IMR-90 (cell line): Measurements from ENCODE around the gene ELOVL5. TPM values are rescaled to one million over a fixed set of nuclear protein-coding genes. Genes with fewer than 3 reads are reported as not detected.

Experiments
- ATAC-seq: fragments of 200-7000 bp; cut with Tn5 transposase; 2 replicates; pipeline ENCODE4 v1.9.1; 2020; ENCODE audit warnings: low read depth, mild to moderate bottlenecking, moderate library complexity
- BruUV-seq: library from RNA; stranded (reverse); fragments of 400-500 nt; replicated peaks from 2 replicates; lab custom pipeline; 2021; lab: Mats Ljungman, UMichigan
- CTCF ChIA-PET: fragments of 300-600 bp; formaldehyde crosslinking; extraction: SDS; loops from one replicate; lab custom pipeline; 2021; ENCODE audit warnings: antibody characterized with exemption; lab: Yijun Ruan, JAX
- POLR2A ChIA-PET: fragments of 300-600 bp; sonication (Branson Sonifier 250); formaldehyde crosslinking; loops from one replicate; lab custom pipeline; 2022; ENCODE audit warnings: antibody characterized with exemption; ENCODE audit not compliant: unreplicated experiment; lab: Charles Lee
- DNase-seq: peaks from one replicate; pipeline ENCODE4 v3.0.0; 2013
- H2AFZ ChIP-seq: replicated peaks from 2 replicates; pipeline ENCODE3; 2013; ENCODE audit warnings: low read length, mild to moderate bottlenecking; ENCODE audit not compliant: poor library complexity
- H2AK5ac ChIP-seq: 2 replicates; pipeline ENCODE4 v1.6.1; 2013; ENCODE audit warnings: low read depth, low read length, inconsistent platforms
- H2AK9ac ChIP-seq: replicated peaks from 2 replicates; pipeline ENCODE3; 2013; ENCODE audit warnings: mild to moderate bottlenecking, low read depth, low read length, moderate library complexity; ENCODE audit not compliant: poor library complexity
- H2BK120ac ChIP-seq: 2 replicates; pipeline ENCODE4 v1.6.1; 2013; ENCODE audit warnings: low read depth, low read length, inconsistent platforms
- H2BK15ac ChIP-seq: 3 replicates; pipeline ENCODE4 v1.6.1; 2013; ENCODE audit warnings: low read depth, low read length, inconsistent platforms
- H2BK20ac ChIP-seq: 2 replicates; pipeline ENCODE4 v1.6.1; 2013; ENCODE audit warnings: low read depth, mild to moderate bottlenecking, inconsistent platforms, low read length, moderate library complexity
- H2BK5ac ChIP-seq: 2 replicates; pipeline ENCODE4 v1.6.1; 2013; ENCODE audit warnings: mild to moderate bottlenecking, low read depth, low read length, inconsistent platforms; ENCODE audit not compliant: poor library complexity, severe bottlenecking
- H3K14ac ChIP-seq: replicated peaks from 2 replicates; pipeline ENCODE4 v1.6.1; 2013; ENCODE audit warnings: low read depth, low read length, inconsistent platforms
- H3K18ac ChIP-seq: 2 replicates; pipeline ENCODE4 v1.6.1; 2013; ENCODE audit warnings: low read depth, low read length, control low read depth
- H3K23ac ChIP-seq: 2 replicates; pipeline ENCODE4 v1.6.1; 2013; ENCODE audit warnings: low read depth, low read length, inconsistent platforms
- H3K27ac ChIP-seq: 2 replicates; pipeline ENCODE4 v1.5.1; 2013; ENCODE audit warnings: mild to moderate bottlenecking, control low read depth, low read length; ENCODE audit not compliant: insufficient read depth
- H3K27me3 ChIP-seq: 2 replicates; pipeline ENCODE4 v1.6.1; 2013; ENCODE audit warnings: low read length; ENCODE audit not compliant: control insufficient read depth, insufficient read depth
- H3K36me3 ChIP-seq: 2 replicates; pipeline ENCODE4 v1.6.1; 2013; ENCODE audit warnings: low read length, mixed read lengths; ENCODE audit not compliant: control insufficient read depth, insufficient read depth
- H3K4ac ChIP-seq: 2 replicates; pipeline ENCODE4 v1.6.1; 2013; ENCODE audit warnings: low read depth, low read length, inconsistent platforms
- H3K4me1 ChIP-seq: 2 replicates; pipeline ENCODE4 v1.6.1; 2013; ENCODE audit warnings: low read length, mixed read lengths; ENCODE audit not compliant: control insufficient read depth, insufficient read depth
- H3K4me2 ChIP-seq: 2 replicates; pipeline ENCODE4 v1.6.1; 2013; ENCODE audit warnings: low read depth, mild to moderate bottlenecking, control low read depth, low read length, moderate library complexity
- H3K4me3 ChIP-seq: 2 replicates; pipeline ENCODE4 v1.5.1; 2013; ENCODE audit warnings: low read depth, mild to moderate bottlenecking, control low read depth, low read length, moderate library complexity; ENCODE audit not compliant: insufficient read depth
- H3K56ac ChIP-seq: 2 replicates; pipeline ENCODE4 v1.6.1; 2013; ENCODE audit warnings: low read length, inconsistent platforms; ENCODE audit not compliant: insufficient read depth; ENCODE audit errors: extremely low read depth
- H3K79me1 ChIP-seq, 2 experiments: 2 replicates each; pipeline ENCODE4 v1.6.1; 2013; ENCODE audit warnings: low read length in 2 of 2, inconsistent platforms in 1 of 2, low read depth in 1 of 2
- H3K9ac ChIP-seq: 2 replicates; pipeline ENCODE4 v1.6.1; 2013; ENCODE audit warnings: low read depth, low read length, control low read depth
- H3K9me1 ChIP-seq: 2 replicates; pipeline ENCODE4 v1.6.1; 2013; ENCODE audit warnings: low read length, inconsistent platforms; ENCODE audit not compliant: insufficient read depth
- H3K9me3 ChIP-seq: 2 replicates; pipeline ENCODE4 v1.6.1; 2013; ENCODE audit warnings: low read length; ENCODE audit not compliant: control insufficient read depth, insufficient read depth
- H4K20me1 ChIP-seq: 2 replicates; pipeline ENCODE4 v1.6.1; 2013; ENCODE audit warnings: low read length, inconsistent platforms; ENCODE audit not compliant: insufficient read depth
- H4K5ac ChIP-seq: 2 replicates; pipeline ENCODE4 v1.6.1; 2013; ENCODE audit warnings: mild to moderate bottlenecking, low read depth, low read length, control low read depth
- H4K8ac ChIP-seq, 2 experiments: 2 replicates each; pipeline ENCODE4 v1.6.1; 2013; ENCODE audit warnings: low read depth in 2 of 2, low read length in 2 of 2, control low read depth in 1 of 2, inconsistent platforms in 1 of 2
- H4K91ac ChIP-seq: 2 replicates; pipeline ENCODE4 v1.6.1; 2013; ENCODE audit warnings: low read depth, low read length, inconsistent platforms; ENCODE audit not compliant: insufficient read depth
- BHLHE40 ChIP-seq: fragments of 150-350 bp; IDR thresholded peaks from 2 replicates; pipeline ENCODE4 v1.6.1; 2016; ENCODE audit warnings: mild to moderate bottlenecking, low read depth, low read length
- CEBPB ChIP-seq: IDR thresholded peaks from 2 replicates; pipeline ENCODE4 v1.6.1; 2012; ENCODE audit warnings: low read depth, low read length, improper control_type of control experiment
- CHD1 ChIP-seq: IDR thresholded peaks from 2 replicates; pipeline ENCODE4 v1.6.1; 2012; ENCODE audit warnings: low read depth, low read length, improper control_type of control experiment
- CTCF ChIP-seq: conservative IDR thresholded peaks from 2 replicates; pipeline ENCODE4 v1.5.1; 2012; ENCODE audit warnings: mild to moderate bottlenecking, low read depth, low read length, improper control_type of control experiment
- ELK1 ChIP-seq: fragments of 150-350 bp; IDR thresholded peaks from 2 replicates; pipeline ENCODE4 v1.6.1; 2016; ENCODE audit warnings: low read depth, mild to moderate bottlenecking, low read length, moderate library complexity, borderline replicate concordance
- FOS ChIP-seq: fragments of 150-350 bp; IDR thresholded peaks from 2 replicates; pipeline ENCODE4 v1.6.1; 2016; ENCODE audit warnings: low read depth, low read length
- MAFK ChIP-seq: IDR thresholded peaks from 2 replicates; pipeline ENCODE4 v1.6.1; 2012; ENCODE audit warnings: low read depth, low read length, improper control_type of control experiment
- MAZ ChIP-seq: IDR thresholded peaks from 2 replicates; pipeline ENCODE4 v1.6.1; 2012; ENCODE audit warnings: low read depth, mild to moderate bottlenecking, low read length, improper control_type of control experiment, moderate library complexity, borderline replicate concordance
- MXI1 ChIP-seq: IDR thresholded peaks from 2 replicates; pipeline ENCODE4 v1.6.1; 2012; ENCODE audit warnings: low read depth, mild to moderate bottlenecking, low read length, moderate library complexity, borderline replicate concordance
- NFE2L2 ChIP-seq: fragments of 150-350 bp; IDR thresholded peaks from 2 replicates; pipeline ENCODE4 v1.6.1; 2016; ENCODE audit warnings: low read depth, mild to moderate bottlenecking, low read length
- POLR2A ChIP-seq: IDR thresholded peaks from 2 replicates; pipeline ENCODE4 v1.6.1; 2012; ENCODE audit warnings: mild to moderate bottlenecking, low read depth, low read length
- RAD21 ChIP-seq: IDR thresholded peaks from 2 replicates; pipeline ENCODE4 v1.6.1; 2012; ENCODE audit warnings: low read length, improper control_type of control experiment
- RCOR1 ChIP-seq: IDR thresholded peaks from 2 replicates; pipeline ENCODE4 v1.6.1; 2012; ENCODE audit warnings: mild to moderate bottlenecking, low read length, improper control_type of control experiment; ENCODE audit not compliant: insufficient replicate concordance
- RFX5 ChIP-seq: IDR thresholded peaks from 2 replicates; pipeline ENCODE4 v1.8.0; 2012; ENCODE audit warnings: low read depth, mild to moderate bottlenecking, low read length, moderate library complexity
- SMC3 ChIP-seq: fragments of 150-350 bp; IDR thresholded peaks from 2 replicates; pipeline ENCODE4 v1.6.1; 2016; ENCODE audit warnings: low read depth, mild to moderate bottlenecking, antibody characterized with exemption, low read length, moderate library complexity
- USF2 ChIP-seq: fragments of 150-350 bp; IDR thresholded peaks from 2 replicates; pipeline ENCODE4 v1.6.1; 2017; ENCODE audit warnings: mild to moderate bottlenecking, antibody characterized with exemption, low read length, low read depth
- WGBS, 2 experiments: methylation state at CpG; one replicate each; pipeline versions ENCODE4 v1.1.5 to v1.1.7; 2013; ENCODE audit warnings: missing lambda C conversion rate in 2 of 2; ENCODE audit not compliant: insufficient read length in 1 of 2; ENCODE audit errors: extremely low coverage in 2 of 2; 5-methylcytosine and 5-hydroxymethylcytosine counted together
- dilution Hi-C: fragments of 300-500 bp; cut with HindIII; formaldehyde crosslinking; loops from one replicate; pipeline ENCODE4 v1.14.3; 2018; ENCODE audit warnings: low sequenced_read_pairs; ENCODE audit not compliant: unreplicated experiment
- in situ Hi-C: fragments of 300-500 bp; cut with MboI; formaldehyde crosslinking; loops from 3 replicates; pipeline ENCODE4 v1.14.3; 2019; ENCODE audit warnings: low sequenced_read_pairs, inconsistent platforms, mixed read lengths
- intact Hi-C: fragments of 100-400 bp; cut with micrococcal nuclease; formaldehyde crosslinking; loops from 2 replicates; pipeline ENCODE4 v1.10.0; 2022
- polyA plus RNA-seq, 3 experiments: library from polyadenylated mRNA; depleted of rRNA; stranded (reverse); fragments of >200 nt; gene quantifications; 2 replicates each; pipeline ENCODE4 v1.2.3, GENCODE V29; 2012; ENCODE audit warnings: low replicate concordance in 1 of 3
- total RNA-seq: library from RNA; depleted of rRNA; stranded (reverse); fragments of >200 nt; gene quantifications from 2 replicates; pipeline ENCODE4 v1.2.3, GENCODE V29; 2012

ELOVL5 gene
- total and polyA plus RNA-seq, 2 of the 4 experiments (the other 2 are of a cell fraction), result 32.1 to 42.3 TPM

GRCh38 chr6:53236241-53236640 is 112.5 kb downstream of the ELOVL5 start:
- Histone ChIP-seq H3K27me3 (peaks cover 14% of the 10 kb centered on the region), H3K36me3 (no peaks in the 10 kb centered on the region), H2BK120ac (no peak overlapping the region), H2AK9ac (no peak overlapping the region), H3K14ac (no peak overlapping the region), H3K4ac (no peak overlapping the region), H4K20me1 (no peaks in the 10 kb centered on the region), H3K23ac (no peak overlapping the region), H2AFZ (no peak overlapping the region), H4K8ac (no peak overlapping the region), H2AK5ac (no peak overlapping the region), H3K27ac (no peak overlapping the region), H3K4me1 (no peaks in the 10 kb centered on the region), H4K91ac (no peak overlapping the region), H3K4me3 (no peak overlapping the region), H2BK5ac (no peak overlapping the region), H4K5ac (no peak overlapping the region), H2BK20ac (no peak overlapping the region), H2BK15ac (no peak overlapping the region), H3K9me1 (no peaks in the 10 kb centered on the region), H3K9ac (no peak overlapping the region), H3K9me3 (no peaks in the 10 kb centered on the region), H3K79me1 (no peaks in the 10 kb centered on the region), H3K56ac (no peak overlapping the region), H3K18ac (no peak overlapping the region), H3K4me2 (no peak overlapping the region)
- intact Hi-C loops (no loop called here), in situ Hi-C loops (no loop called here), dilution Hi-C loops (no loop called here)
- BruUV-seq, result no TSS peak
- ChIA-PET CTCF (no interaction called here), POLR2A (no interaction called here)
- TF ChIP-seq SMC3, result no peak
- TF ChIP-seq MAZ, result no peak
- TF ChIP-seq RCOR1, result no peak
- TF ChIP-seq POLR2A, result no peak
- no peak for TF ChIP-seq FOS
- TF ChIP-seq RAD21, result no peak
- no peak for TF ChIP-seq RFX5
- no peak for TF ChIP-seq CTCF
- TF ChIP-seq CHD1, result no peak
- TF ChIP-seq ELK1, result no peak
- TF ChIP-seq USF2, result no peak
- TF ChIP-seq NFE2L2, result no peak
- no peak for TF ChIP-seq CEBPB
- no peak for TF ChIP-seq MXI1
- no peak for TF ChIP-seq MAFK
- TF ChIP-seq BHLHE40, result no peak
- DNase-seq (no peak), ATAC-seq (0 out of 2 replicates have a peak, but pooled peaks have one; percentile 32)
- 86% methylated on average over 1 of the region's 3 CpGs; no CpG with 5 or more reads in 1 of the 2 experiments for WGBS, 2 experiments
